ENCODE measurements around the gene HYPK. TPM values are rescaled to one million over a fixed set of nuclear protein-coding genes. Genes with fewer than 3 reads are reported as not detected.
A peak's percentile ranks its signal among the peaks of the same experiment; 100 is the strongest.

Gene HYPK
- total RNA-seq, 1 donor from 2014 or later, result 11.3 TPM

- DNase-seq (peak; percentile 93), ATAC-seq (peak; percentile 90)
- H3K27ac ChIP-seq, result peak within 1 kb of the TSS; percentile 87
- peak within 1 kb of the TSS; percentile 66 for H3K4me3 ChIP-seq
- H3K27me3 ChIP-seq, result no peaks in the 10 kb centered on the region
- intact Hi-C loops (cut with DNase I), result no loop called here
- H3K4me1 ChIP-seq, result peaks cover 8% of the 10 kb centered on the region
- H3K9me3 ChIP-seq, result no peaks in the 10 kb centered on the region
- TF ChIP-seq CTCF (IDR thresholded peaks at IDR 0.05), result no peak
- H3K36me3 ChIP-seq, result peaks cover 23% of the 10 kb centered on the region
Observed at GRCh38 chr15:43776718-43777266, 23.6 kb upstream of the HYPK start, which contains the start of gene ELL3. TSS of gene ELL3 (minus strand) at chr15:43776966. CDS start at chr15:43776901, 65 bp downstream.

GRCh38 chr15:43777267-43777914 is 23.0 kb upstream of the HYPK start:
- no peaks in the 10 kb centered on the region for H3K9me3 ChIP-seq
- intact Hi-C loops (cut with DNase I), result no loop called here
- DNase-seq (peak; percentile 91), ATAC-seq (peak; percentile 83)
- peaks cover 8% of the 10 kb centered on the region for H3K4me1 ChIP-seq
- peak; percentile 77 for TF ChIP-seq CTCF (IDR thresholded peaks at IDR 0.05)
- no peaks in the 10 kb centered on the region for H3K27me3 ChIP-seq
- H3K27ac ChIP-seq, result peak overlapping the region; percentile 87
- peak overlapping the region; percentile 66 for H3K4me3 ChIP-seq
- peaks cover 17% of the 10 kb centered on the region for H3K36me3 ChIP-seq

GRCh38 chr15:43779016-43779415 is 21.4 kb upstream of the HYPK start:
- Histone ChIP-seq H3K27me3 (no peaks in the 10 kb centered on the region), H3K27ac (no peak overlapping the region), H3K36me3 (peaks cover 1% of the 10 kb centered on the region), H3K4me3 (no peak overlapping the region), H3K4me1 (peaks cover 8% of the 10 kb centered on the region), H3K9me3 (no peaks in the 10 kb centered on the region)
- intact Hi-C loops (cut with DNase I), result no loop called here
- DNase-seq (no peak), ATAC-seq (no peak)
- no peak for TF ChIP-seq CTCF (IDR thresholded peaks at IDR 0.05)

- Histone ChIP-seq H3K36me3 (peaks cover 13% of the 10 kb centered on the region), H3K4me1 (peaks cover 16% of the 10 kb centered on the region), H3K4me3 (no peak overlapping the region), H3K27me3 (no peaks in the 10 kb centered on the region), H3K27ac (no peak overlapping the region), H3K9me3 (no peaks in the 10 kb centered on the region)
- DNase-seq, result no peak
- no peak for ATAC-seq
- TF ChIP-seq CTCF (IDR thresholded peaks at IDR 0.05), result no peak
- intact Hi-C loops (cut with DNase I), result no loop called here
Observed at GRCh38 chr15:43789409-43789808, 11.0 kb upstream of the HYPK start.

GRCh38 chr15:43791993-43792760 is 8.2 kb upstream of the HYPK start, which contains the start of gene SERF2:
TSS of gene SERF2 (plus strand) at chr15:43792320. CDS start at chr15:43792377, 57 bp downstream.
- intact Hi-C loops (cut with DNase I), result no loop called here
- H3K27me3 ChIP-seq, result no peaks in the 10 kb centered on the region
- H3K4me3 ChIP-seq, result peak within 1 kb of the TSS; percentile 94
- no peak for TF ChIP-seq CTCF (IDR thresholded peaks at IDR 0.05)
- ATAC-seq (peak; percentile 98), DNase-seq (peak; percentile 100)
- H3K4me1 ChIP-seq, result peaks cover 30% of the 10 kb centered on the region
- H3K36me3 ChIP-seq, result peaks cover 34% of the 10 kb centered on the region
- no peaks in the 10 kb centered on the region for H3K9me3 ChIP-seq
- H3K27ac ChIP-seq, result peak within 1 kb of the TSS; percentile 98

Data from upper lobe of right lung (tissue), 1 donor.